ENCODE data around the gene CAMTA1. TPM values are rescaled to one million over a fixed set of nuclear protein-coding genes. Genes with fewer than 3 reads are reported as not detected.

The CAMTA1 gene
- total RNA-seq, 1 experiment from 2014 or later = 85.2 TPM

DNA sequence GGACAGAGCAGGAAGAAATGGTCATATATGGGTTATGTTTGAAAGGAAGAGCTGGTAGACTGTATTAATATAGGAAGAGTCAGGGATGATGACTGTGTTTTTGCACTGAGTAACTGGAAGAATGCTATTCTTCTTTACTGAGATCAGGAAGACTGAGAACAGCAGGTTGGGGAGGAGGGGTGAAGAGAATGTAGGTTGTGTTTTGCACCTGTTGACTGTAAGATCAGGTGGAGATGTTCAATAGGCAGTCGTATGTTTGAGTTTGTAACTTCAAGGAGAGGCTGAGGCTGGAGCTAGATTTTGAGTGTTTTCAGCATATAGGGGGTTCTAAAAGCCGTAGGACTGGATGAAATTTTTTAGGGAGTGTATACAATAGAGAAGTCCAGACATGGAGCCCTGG lies 97.2 kb downstream of the CAMTA1 start:
- intact Hi-C loops (cut with micrococcal nuclease; ENCODE audit: unreplicated experiment) = no loop called here
- no peak overlapping the region for H3K4me3 ChIP-seq (ENCODE audit: low read depth, low read length, poor library complexity, severe bottlenecking)
- H3K4me1 ChIP-seq (ENCODE audit: insufficient read depth, low read length, poor library complexity, severe bottlenecking) = no peaks in the 10 kb centered on the region
- ChIA-PET POLR2A (ENCODE audit: low non-redundant PET) (no interaction called here), CTCF (interaction anchor here (0.5 kb wide), 1 partner anchor 14 kb away, joined by 4 read pairs; no protein-coding TSS in a partner anchor)
- H3K27me3 ChIP-seq (replicated peaks; ENCODE audit: insufficient read depth, low read depth, low read length, poor library complexity) = no peaks in the 10 kb centered on the region
- BruUV-seq (replicated peaks) = no TSS peak
- H3K36me3 ChIP-seq (ENCODE audit: insufficient read depth, low read length, poor library complexity, severe bottlenecking) = no peaks in the 10 kb centered on the region
- no peaks in the 10 kb centered on the region for H3K9me3 ChIP-seq (ENCODE audit: low read depth, low read length, poor library complexity, severe bottlenecking)
- TF ChIP-seq EZH2 (IDR thresholded peaks at IDR 0.05; ENCODE audit: borderline replicate concordance, low read depth, low read length, poor library complexity, severe bottlenecking) = no peak
- TF ChIP-seq, protein P1, sequence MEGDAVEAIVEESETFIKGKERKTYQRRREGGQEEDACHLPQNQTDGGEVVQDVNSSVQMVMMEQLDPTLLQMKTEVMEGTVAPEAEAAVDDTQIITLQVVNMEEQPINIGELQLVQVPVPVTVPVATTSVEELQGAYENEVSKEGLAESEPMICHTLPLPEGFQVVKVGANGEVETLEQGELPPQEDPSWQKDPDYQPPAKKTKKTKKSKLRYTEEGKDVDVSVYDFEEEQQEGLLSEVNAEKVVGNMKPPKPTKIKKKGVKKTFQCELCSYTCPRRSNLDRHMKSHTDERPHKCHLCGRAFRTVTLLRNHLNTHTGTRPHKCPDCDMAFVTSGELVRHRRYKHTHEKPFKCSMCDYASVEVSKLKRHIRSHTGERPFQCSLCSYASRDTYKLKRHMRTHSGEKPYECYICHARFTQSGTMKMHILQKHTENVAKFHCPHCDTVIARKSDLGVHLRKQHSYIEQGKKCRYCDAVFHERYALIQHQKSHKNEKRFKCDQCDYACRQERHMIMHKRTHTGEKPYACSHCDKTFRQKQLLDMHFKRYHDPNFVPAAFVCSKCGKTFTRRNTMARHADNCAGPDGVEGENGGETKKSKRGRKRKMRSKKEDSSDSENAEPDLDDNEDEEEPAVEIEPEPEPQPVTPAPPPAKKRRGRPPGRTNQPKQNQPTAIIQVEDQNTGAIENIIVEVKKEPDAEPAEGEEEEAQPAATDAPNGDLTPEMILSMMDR (conservative IDR thresholded peaks at IDR 0.05; ENCODE audit: low read depth, low read length) = no peak
- H3K27ac ChIP-seq (ENCODE audit: low read depth, low read length, poor library complexity, severe bottlenecking) = no peak overlapping the region
- DNase-seq (ENCODE audit: low spot score) = no peak

DNA sequence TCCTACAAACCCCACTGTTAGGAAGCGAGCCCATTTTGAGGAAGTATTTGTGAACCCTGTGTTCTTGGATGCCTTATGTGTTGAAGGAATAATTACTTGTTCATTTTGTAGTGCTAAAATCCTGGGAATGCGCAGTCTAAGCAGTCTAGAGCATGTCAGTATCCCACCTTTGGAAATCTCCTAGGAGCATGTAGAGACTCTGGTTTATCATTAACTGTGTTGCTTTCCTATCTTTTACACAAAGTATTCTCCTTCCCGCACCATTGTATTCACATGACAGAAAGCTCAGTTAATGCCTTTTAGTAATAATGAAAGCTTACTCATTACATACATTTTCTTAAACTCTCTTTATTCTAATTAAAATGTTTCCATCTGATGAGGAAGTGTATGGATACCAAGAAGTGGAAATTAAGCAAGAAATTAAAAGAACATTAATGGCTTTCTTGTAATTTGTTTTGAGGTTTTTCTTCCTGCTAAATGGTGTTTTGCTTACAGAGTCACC lies 99.4 kb downstream of the CAMTA1 start:
- ChIA-PET CTCF (no interaction called here), POLR2A (ENCODE audit: low non-redundant PET) (no interaction called here)
- no peak for DNase-seq (ENCODE audit: low spot score)
- H3K9me3 ChIP-seq (ENCODE audit: low read depth, low read length, poor library complexity, severe bottlenecking) = no peaks in the 10 kb centered on the region
- no peaks in the 10 kb centered on the region for H3K4me1 ChIP-seq (ENCODE audit: insufficient read depth, low read length, poor library complexity, severe bottlenecking)
- H3K27me3 ChIP-seq (replicated peaks; ENCODE audit: insufficient read depth, low read depth, low read length, poor library complexity) = no peaks in the 10 kb centered on the region
- intact Hi-C loops (cut with micrococcal nuclease; ENCODE audit: unreplicated experiment) = no loop called here
- no peak overlapping the region for H3K4me3 ChIP-seq (ENCODE audit: low read depth, low read length, poor library complexity, severe bottlenecking)
- H3K36me3 ChIP-seq (ENCODE audit: insufficient read depth, low read length, poor library complexity, severe bottlenecking) = no peaks in the 10 kb centered on the region
- TF ChIP-seq EZH2 (IDR thresholded peaks at IDR 0.05; ENCODE audit: borderline replicate concordance, low read depth, low read length, poor library complexity, severe bottlenecking) = no peak
- TF ChIP-seq, protein P1 (conservative IDR thresholded peaks at IDR 0.05; ENCODE audit: low read depth, low read length) = no peak
- BruUV-seq (replicated peaks) = no TSS peak
- H3K27ac ChIP-seq (ENCODE audit: low read depth, low read length, poor library complexity, severe bottlenecking) = no peak overlapping the region

DNA sequence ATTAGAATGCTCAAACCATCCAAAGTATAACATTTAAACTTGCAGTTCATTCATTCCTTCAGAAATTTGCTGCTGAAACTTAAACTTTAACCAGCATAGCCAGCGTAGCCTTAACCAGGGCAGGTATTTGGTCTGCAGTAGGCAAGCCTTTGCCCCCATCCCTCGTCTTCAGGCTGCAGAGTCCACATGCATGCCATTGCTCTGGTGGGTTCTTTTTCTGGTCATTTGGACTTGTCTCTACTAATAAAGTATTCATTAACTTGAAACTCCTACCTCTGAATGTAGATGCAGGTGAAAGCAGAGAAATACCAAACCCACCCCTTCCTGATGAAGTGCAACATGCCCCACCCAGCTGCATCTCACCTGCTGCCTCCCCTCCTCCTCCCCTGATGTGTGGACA lies 100.2 kb downstream of the CAMTA1 start:
- TF ChIP-seq, protein P1 (conservative IDR thresholded peaks at IDR 0.05; ENCODE audit: low read depth, low read length) = no peak
- no peak for TF ChIP-seq EZH2 (IDR thresholded peaks at IDR 0.05; ENCODE audit: borderline replicate concordance, low read depth, low read length, poor library complexity, severe bottlenecking)
- H3K27me3 ChIP-seq (replicated peaks; ENCODE audit: insufficient read depth, low read depth, low read length, poor library complexity) = no peaks in the 10 kb centered on the region
- intact Hi-C loops (cut with micrococcal nuclease; ENCODE audit: unreplicated experiment) = no loop called here
- no peaks in the 10 kb centered on the region for H3K9me3 ChIP-seq (ENCODE audit: low read depth, low read length, poor library complexity, severe bottlenecking)
- no peaks in the 10 kb centered on the region for H3K36me3 ChIP-seq (ENCODE audit: insufficient read depth, low read length, poor library complexity, severe bottlenecking)
- ChIA-PET CTCF (no interaction called here), POLR2A (ENCODE audit: low non-redundant PET) (no interaction called here)
- no peaks in the 10 kb centered on the region for H3K4me1 ChIP-seq (ENCODE audit: insufficient read depth, low read length, poor library complexity, severe bottlenecking)
- BruUV-seq (replicated peaks) = no TSS peak
- no peak for DNase-seq (ENCODE audit: low spot score)
- H3K4me3 ChIP-seq (ENCODE audit: low read depth, low read length, poor library complexity, severe bottlenecking) = no peak overlapping the region
- no peak overlapping the region for H3K27ac ChIP-seq (ENCODE audit: low read depth, low read length, poor library complexity, severe bottlenecking)

All from A673 (cell line).